Measurements from ENCODE around the gene MXD3. TPM values are rescaled to one million over a fixed set of nuclear protein-coding genes. Genes with fewer than 3 reads are reported as not detected.

MXD3 gene, protein sequence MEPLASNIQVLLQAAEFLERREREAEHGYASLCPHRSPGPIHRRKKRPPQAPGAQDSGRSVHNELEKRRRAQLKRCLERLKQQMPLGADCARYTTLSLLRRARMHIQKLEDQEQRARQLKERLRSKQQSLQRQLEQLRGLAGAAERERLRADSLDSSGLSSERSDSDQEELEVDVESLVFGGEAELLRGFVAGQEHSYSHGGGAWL
- 5.6 and 7.3 TPM in 2 replicates for total RNA-seq (2012; rRNA removed)
- polyA plus RNA-seq (2012; rRNA removed) = 12.9 and 14.5 TPM in 2 replicates
- polyA plus RNA-seq (2012; cell fraction: cytosol; rRNA removed) = 12.4 and 23.8 TPM in 2 replicates
- polyA plus RNA-seq (2012; cell fraction: nucleus; rRNA removed; ENCODE audit: low replicate concordance) = 46.2 and 104 TPM in 2 replicates
- Bru-seq, nascent RNA = percentile 61 among the genes with signal in this experiment
- percentile 71 among the genes with signal in this experiment for BruChase-seq, experiment 1, labeled RNA remaining after a 6-hour chase
- percentile 69 among the genes with signal in this experiment for BruChase-seq, experiment 2, labeled RNA remaining after a 2-hour chase
- long read RNA-seq, partial matches to known transcripts = 1 of 3 reads
- long read RNA-seq, other reads (novel, unspliced or antisense) = 1 of 3 reads

DNA sequence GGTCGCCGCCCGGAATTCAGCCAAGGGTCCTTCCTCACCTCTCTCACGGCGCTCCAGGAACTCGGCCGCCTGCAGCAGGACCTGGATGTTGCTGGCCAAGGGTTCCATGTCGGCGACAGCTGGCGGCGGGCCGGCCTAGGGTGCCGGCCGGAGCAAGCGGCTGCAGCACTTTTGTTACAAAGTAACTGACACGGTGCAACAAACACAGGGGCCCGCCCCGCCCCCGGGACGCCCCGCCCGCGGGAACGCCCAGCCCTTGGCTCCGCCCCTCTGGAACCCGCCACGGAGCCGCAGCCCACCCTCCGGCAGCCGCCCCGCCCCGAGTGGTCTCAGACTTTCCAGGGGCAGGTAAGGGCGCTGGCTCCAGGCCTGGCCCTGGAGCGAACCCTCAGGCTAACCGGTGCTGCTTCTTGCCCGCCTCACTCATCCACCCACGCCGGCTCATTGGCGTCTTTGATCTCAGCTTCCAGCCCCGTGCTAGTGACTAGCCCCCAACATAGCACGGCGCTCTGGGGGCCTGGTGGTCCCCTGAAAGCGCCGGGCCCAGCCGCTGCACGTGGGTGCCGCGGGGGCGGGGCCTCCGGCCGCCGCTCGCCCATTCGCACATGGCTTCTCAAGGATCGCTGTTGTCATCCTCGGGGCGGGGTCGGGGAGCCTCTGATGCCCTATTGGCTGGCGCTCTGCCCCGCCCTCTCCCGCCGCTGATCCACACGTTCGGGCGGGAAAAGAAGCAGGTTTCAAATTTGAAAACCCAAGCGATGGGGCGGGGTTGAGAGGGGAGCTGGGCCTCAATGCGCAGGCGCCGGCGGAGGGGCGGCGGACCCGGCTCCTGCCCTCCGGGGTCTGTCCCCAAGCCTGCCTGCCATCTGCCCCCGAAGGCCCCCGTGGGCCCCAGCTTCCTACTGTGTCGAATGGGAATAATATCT is at the start of gene MXD3:
MXD3 (minus strand) TSS at position 176 of the 926 bp plus-strand sequence; CDS start at position 108, 68 bp downstream.
- peaks cover 29% of the 10 kb centered on the region for H4K20me1 ChIP-seq (ENCODE audit: insufficient read depth, low read length)
- no peaks in the 10 kb centered on the region for H3K9me3 ChIP-seq (ENCODE audit: control insufficient read depth, insufficient read depth, low read length)
- ATAC-seq (ENCODE audit: low read depth) = peak; percentile 92
- peak within 1 kb of the TSS; percentile 19; the same call in 1 of the 2 replicates for H3K56ac ChIP-seq (ENCODE audit: extremely low read depth, insufficient read depth, low read length)
- in situ Hi-C loops (cut with MboI; ENCODE audit: low sequenced_read_pairs) = loop anchor here (5.0 kb wide), 1 partner anchor 135 kb away; the partner anchor contains the start of gene PRR7
- H2BK5ac ChIP-seq (ENCODE audit: low read depth, low read length, poor library complexity, severe bottlenecking) = peak within 1 kb of the TSS; percentile 16
- no peak within 1 kb of the TSS for H2BK15ac ChIP-seq (ENCODE audit: low read depth, low read length)
- peak within 1 kb of the TSS; percentile 42; the same call in 1 of the 2 replicates for H3K9ac ChIP-seq (ENCODE audit: low read depth, low read length)
- TF ChIP-seq MXI1 (IDR thresholded peaks at IDR 0.05; ENCODE audit: borderline replicate concordance, low read depth, low read length) (peak; percentile 100), MAFK (IDR thresholded peaks at IDR 0.05; ENCODE audit: low read depth, low read length) (no peak), BHLHE40 (IDR thresholded peaks at IDR 0.05; ENCODE audit: low read depth, low read length) (peak; percentile 55; the same call in 1 of the 2 replicates), MAZ (IDR thresholded peaks at IDR 0.05; ENCODE audit: borderline replicate concordance, low read depth, low read length) (peak; percentile 86; the same call in 1 of the 2 replicates), FOS (IDR thresholded peaks at IDR 0.05; ENCODE audit: low read depth, low read length) (peak; percentile 57), RFX5 (IDR thresholded peaks at IDR 0.05; ENCODE audit: low read depth, low read length) (no peak)
- TF ChIP-seq, protein P1, sequence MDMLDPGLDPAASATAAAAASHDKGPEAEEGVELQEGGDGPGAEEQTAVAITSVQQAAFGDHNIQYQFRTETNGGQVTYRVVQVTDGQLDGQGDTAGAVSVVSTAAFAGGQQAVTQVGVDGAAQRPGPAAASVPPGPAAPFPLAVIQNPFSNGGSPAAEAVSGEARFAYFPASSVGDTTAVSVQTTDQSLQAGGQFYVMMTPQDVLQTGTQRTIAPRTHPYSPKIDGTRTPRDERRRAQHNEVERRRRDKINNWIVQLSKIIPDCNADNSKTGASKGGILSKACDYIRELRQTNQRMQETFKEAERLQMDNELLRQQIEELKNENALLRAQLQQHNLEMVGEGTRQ (IDR thresholded peaks at IDR 0.05; ENCODE audit: low read depth, low read length) = peak; percentile 86
- TF ChIP-seq, protein P2, sequence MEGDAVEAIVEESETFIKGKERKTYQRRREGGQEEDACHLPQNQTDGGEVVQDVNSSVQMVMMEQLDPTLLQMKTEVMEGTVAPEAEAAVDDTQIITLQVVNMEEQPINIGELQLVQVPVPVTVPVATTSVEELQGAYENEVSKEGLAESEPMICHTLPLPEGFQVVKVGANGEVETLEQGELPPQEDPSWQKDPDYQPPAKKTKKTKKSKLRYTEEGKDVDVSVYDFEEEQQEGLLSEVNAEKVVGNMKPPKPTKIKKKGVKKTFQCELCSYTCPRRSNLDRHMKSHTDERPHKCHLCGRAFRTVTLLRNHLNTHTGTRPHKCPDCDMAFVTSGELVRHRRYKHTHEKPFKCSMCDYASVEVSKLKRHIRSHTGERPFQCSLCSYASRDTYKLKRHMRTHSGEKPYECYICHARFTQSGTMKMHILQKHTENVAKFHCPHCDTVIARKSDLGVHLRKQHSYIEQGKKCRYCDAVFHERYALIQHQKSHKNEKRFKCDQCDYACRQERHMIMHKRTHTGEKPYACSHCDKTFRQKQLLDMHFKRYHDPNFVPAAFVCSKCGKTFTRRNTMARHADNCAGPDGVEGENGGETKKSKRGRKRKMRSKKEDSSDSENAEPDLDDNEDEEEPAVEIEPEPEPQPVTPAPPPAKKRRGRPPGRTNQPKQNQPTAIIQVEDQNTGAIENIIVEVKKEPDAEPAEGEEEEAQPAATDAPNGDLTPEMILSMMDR (conservative IDR thresholded peaks at IDR 0.05; ENCODE audit: low read depth, low read length) = no peak
- peak within 1 kb of the TSS; percentile 26 to 66; a peak in 3 of 4 replicates for H4K8ac ChIP-seq (ENCODE audit: low read depth in 2 of 2, low read length in 2 of 2)
- peaks cover 7% of the 10 kb centered on the region; the same call in 1 of the 2 replicates for H3K4me1 ChIP-seq (ENCODE audit: control insufficient read depth, insufficient read depth, low read length)
- peaks cover 9 to 48% of the 10 kb centered on the region in 2 experiments; a peak in 3 of 4 replicates for H3K79me1 ChIP-seq (ENCODE audit: low read depth in 1 of 2, low read length in 2 of 2)
- no TSS peak for BruUV-seq (replicated peaks)
- peak within 1 kb of the TSS; percentile 71 for H2AK5ac ChIP-seq (ENCODE audit: low read depth, low read length)
- dilution Hi-C loops (cut with HindIII; ENCODE audit: low sequenced_read_pairs, unreplicated experiment) = no loop called here
- 0 out of 2 replicates have a peak within 1 kb of the TSS, but pooled peaks have one; percentile 33 for H3K23ac ChIP-seq (ENCODE audit: low read depth, low read length)
- POLR2A ChIA-PET (ENCODE audit: unreplicated experiment) = no interaction called here
- 0 out of 2 replicates have a peak within 1 kb of the TSS, but pooled peaks have one; percentile 16 for H2BK120ac ChIP-seq (ENCODE audit: low read depth, low read length)
- CTCF ChIA-PET = no interaction called here
- H3K27me3 ChIP-seq (ENCODE audit: control insufficient read depth, insufficient read depth, low read length) = no peaks in the 10 kb centered on the region
- H3K4me3 ChIP-seq (ENCODE audit: insufficient read depth, low read depth, low read length) = peak within 1 kb of the TSS; percentile 44
- no peak within 1 kb of the TSS for H4K5ac ChIP-seq (ENCODE audit: low read depth, low read length)
- peaks cover 5% of the 10 kb centered on the region for H3K36me3 ChIP-seq (ENCODE audit: control insufficient read depth, insufficient read depth, low read length)
- H2AK9ac ChIP-seq (replicated peaks; ENCODE audit: low read depth, low read length, poor library complexity) = peak within 1 kb of the TSS; percentile 99
- H3K9me1 ChIP-seq (ENCODE audit: insufficient read depth, low read length) = 0 out of 2 replicates have a peak, but pooled peaks cover 2% of the 10 kb centered on the region
- DNase-seq = peak; percentile 90
- peak within 1 kb of the TSS; percentile 93 for H2AFZ ChIP-seq (replicated peaks; ENCODE audit: low read length, poor library complexity)
- intact Hi-C loops (cut with micrococcal nuclease) = loop anchor here (2.0 kb wide), 2 partner anchors 145 to 189 kb away; no protein-coding TSS in a partner anchor
- H2BK20ac ChIP-seq (ENCODE audit: low read depth, low read length) = no peak within 1 kb of the TSS
- 0% methylated on average over 43 of the region's 78 CpGs; no CpG with 5 or more reads in 1 of the 2 experiments for WGBS, 2 experiments (ENCODE audit: extremely low coverage in 2 of 2, insufficient read length in 1 of 2)
- H3K27ac ChIP-seq (ENCODE audit: insufficient read depth, low read length) = peak within 1 kb of the TSS; percentile 52; the same call in 1 of the 2 replicates
- peak within 1 kb of the TSS; percentile 82 for H3K4me2 ChIP-seq (ENCODE audit: low read depth, low read length)
- H3K14ac ChIP-seq (replicated peaks; ENCODE audit: low read depth, low read length) = peak within 1 kb of the TSS; percentile 48
- H3K4ac ChIP-seq (ENCODE audit: low read depth, low read length) = peak within 1 kb of the TSS; percentile 59
- H3K18ac ChIP-seq (ENCODE audit: low read depth, low read length) = no peak within 1 kb of the TSS
- H4K91ac ChIP-seq (ENCODE audit: insufficient read depth, low read depth, low read length) = peak within 1 kb of the TSS; percentile 84
